ENCODE results near the gene B4GALT4. TPM values are rescaled to one million over a fixed set of nuclear protein-coding genes. Genes with fewer than 3 reads are reported as not detected.

The B4GALT4 gene
- total RNA-seq, 1 donor from 2014 or later, result 14.7 TPM

Other genes with a start within 250 kb of the B4GALT4 start
- 0.14 TPM in 1 of 2 replicates, not detected in the other for gene IGSF11, start 206.0 kb downstream of the B4GALT4 start, total RNA-seq
- not detected in 2 replicates for gene TEX55, start 94.7 kb downstream of the B4GALT4 start, total RNA-seq
- not detected in 2 replicates for gene UPK1B, start 67.3 kb downstream of the B4GALT4 start, total RNA-seq
- 2.7 and 3.0 TPM in 2 replicates for gene ARHGAP31, start 53.5 kb upstream of the B4GALT4 start, total RNA-seq
- 43.7 and 48.3 TPM in 2 replicates for gene TMEM39A, start 222.7 kb upstream of the B4GALT4 start, total RNA-seq
- gene POGLUT1, start 228.1 kb upstream of the B4GALT4 start, total RNA-seq, result 28.1 and 29.5 TPM in 2 replicates

Measured in T-helper 2 cell treated with Interferon-gamma antibody and Interleukin-4, amounts not matched to agents 100 ng/mL and 5 ng/mL, for 36 hours (primary cell).